HG03520 (cell line): ENCODE measurements around the gene SPATA1.
"Not testable (repeated sequence)": the region's sequence is repeated elsewhere in the genome, so short reads cannot be mapped to it uniquely, and the experiment has no call there.

Experiments
- ATAC-seq: cut with Tn5 transposase; IDR thresholded peaks from one replicate; pipeline ENCODE4 v1.9.1; 2021; ENCODE audit warnings: mild to moderate bottlenecking, moderate library complexity; ENCODE audit not compliant: unreplicated experiment

Gene SPATA1

GRCh38 chr1:84584126-84584525, 77.9 kb downstream of the SPATA1 start:
- ATAC-seq, result no peak

DNA sequence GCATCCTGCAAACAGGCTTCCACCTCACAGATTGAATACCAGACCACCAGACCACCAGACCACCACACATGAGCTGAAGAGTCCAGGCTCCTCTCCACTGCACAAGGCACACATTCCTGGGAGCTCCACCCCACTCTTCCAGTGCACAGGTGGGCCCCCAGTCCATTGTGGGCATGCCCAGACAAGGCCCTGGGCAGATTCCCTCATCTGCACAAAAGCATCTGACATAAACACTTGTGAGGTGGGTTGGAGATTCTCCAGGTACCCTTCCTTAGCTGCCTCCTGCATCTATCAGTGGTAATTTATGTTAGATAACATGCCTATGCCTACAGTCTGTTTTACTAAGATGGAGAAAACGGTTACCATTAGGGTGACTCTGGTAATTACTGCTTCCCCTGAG, 79.6 kb downstream of the SPATA1 start:
- no peak for ATAC-seq

- ATAC-seq, result no peak
These were observed 80.9 kb downstream of the SPATA1 start for GRCh38 chr1:84587099-84587498.

DNA sequence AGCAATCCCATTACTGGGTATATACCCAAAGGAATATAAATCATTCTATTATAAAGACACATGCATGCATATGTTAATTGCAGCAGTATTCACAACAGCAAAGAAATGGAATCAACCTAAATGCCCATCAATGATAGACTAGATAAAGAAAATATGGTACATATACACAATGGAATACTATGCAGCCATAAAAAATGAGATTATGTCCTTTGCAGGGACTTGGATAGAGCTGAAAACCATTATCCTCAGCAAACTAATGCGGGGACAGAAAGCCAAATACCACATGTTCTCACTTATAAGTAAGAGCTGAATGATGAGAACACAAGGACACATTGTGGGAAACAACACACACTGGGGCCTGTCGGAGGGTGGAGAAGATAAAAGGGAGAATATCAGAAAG, 88.8 kb downstream of the SPATA1 start:
- not testable (repeated sequence) for ATAC-seq

DNA sequence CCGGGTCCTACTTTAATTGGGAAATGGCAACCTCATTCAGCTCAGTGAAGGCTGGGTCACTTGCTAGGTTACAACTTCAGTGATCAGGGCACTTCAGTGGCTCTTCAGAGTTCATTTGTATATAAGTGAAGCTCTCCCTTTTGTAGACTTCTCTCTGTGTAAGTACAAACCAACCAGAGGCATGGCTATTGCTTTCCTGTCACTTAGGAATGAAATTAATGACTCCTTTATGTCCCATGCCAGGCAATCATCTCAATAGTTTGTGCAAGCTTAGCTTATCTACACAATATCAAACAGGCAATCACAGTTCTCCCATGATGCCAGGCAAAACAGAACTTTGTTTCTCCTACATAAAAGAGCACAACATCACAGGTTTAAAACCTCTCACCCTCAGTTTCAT, 90.8 kb downstream of the SPATA1 start:
- ATAC-seq, result no peak

DNA sequence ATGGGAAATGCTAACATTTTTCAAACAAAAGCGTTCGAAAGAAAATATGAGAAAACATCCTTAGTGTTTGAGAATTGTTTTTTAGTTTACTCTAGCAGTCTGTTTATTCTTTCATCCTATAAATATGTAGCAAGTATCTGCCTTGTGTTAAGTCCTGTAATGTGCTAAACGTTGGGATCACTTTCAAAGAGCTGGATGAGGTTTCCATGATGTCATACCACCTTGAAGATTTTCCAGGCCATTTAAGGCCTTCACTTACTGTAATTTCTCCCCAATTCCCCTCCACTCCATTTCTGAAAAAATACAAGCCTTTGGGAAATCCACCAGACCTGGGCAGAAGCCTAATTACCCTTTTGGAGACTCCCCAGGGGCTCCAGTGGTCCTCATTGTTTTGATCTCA, 92.2 kb downstream of the SPATA1 start:
- no peak for ATAC-seq

DNA sequence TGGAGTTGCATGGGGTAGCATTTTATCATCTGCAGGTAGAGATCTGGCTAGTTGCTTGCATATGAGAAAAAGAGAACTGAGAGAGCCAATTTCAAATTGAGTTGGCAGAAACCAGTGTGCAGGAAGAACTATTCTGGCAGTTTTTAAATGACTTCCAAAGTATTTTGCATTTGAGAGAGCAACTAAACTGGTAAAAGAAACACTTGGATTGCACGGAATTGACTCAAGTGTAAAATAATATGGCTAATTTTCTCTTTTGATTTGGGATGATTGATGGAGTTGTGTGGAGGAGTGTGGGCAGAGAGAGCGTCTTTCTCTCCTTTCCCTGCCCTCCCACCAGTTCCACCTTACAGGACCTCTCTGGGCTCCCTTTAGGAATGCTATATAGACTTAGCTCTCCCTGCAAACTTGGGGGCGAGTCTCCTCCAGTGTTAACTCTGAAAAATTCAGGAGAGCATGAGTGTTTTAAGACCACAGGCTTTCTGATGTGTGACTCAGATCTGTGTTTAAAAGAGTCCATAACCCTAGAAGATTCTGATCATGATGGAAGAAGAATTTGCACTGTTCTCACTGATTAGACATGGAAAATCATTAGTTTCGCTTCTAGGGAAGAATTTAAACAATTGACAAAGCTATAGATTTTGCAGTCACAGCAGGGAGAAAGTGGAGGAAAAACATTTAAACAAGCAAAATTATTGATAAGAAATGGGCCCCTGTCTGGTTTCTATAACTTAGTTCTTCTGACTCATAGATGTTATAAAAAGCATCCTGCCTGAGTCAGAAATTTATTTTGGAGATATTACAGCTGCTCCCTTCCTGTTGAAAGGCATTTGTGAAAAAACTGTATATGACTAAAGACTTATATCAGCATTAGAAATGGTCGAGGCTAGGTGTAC, 92.9 kb downstream of the SPATA1 start:
- ATAC-seq, result peak; percentile 67

DNA sequence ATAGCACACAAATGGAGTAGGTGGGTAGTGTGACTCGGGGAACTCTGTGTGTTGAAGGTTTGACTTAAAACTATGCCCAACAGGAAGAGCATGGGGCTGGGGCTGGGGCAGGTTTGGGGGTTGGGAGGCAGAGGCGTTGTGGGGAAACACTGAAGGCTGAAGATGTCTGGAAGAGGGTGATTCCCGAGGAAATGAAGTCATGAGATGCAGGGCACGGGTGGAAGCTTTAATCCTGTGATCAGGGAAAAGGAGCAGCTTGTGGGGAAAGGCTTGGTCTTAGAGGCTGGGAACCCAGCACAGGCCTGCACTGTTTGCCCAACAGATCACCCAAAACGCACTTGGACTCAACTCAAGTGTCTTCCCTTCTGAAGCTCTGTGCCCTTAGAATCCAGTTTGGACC, 94.6 kb downstream of the SPATA1 start:
- no peak for ATAC-seq

GRCh38 chr1:84603223-84603622, 97.0 kb downstream of the SPATA1 start:
- ATAC-seq, result no peak

- no peak for ATAC-seq
These were observed 98.0 kb downstream of the SPATA1 start for GRCh38 chr1:84603941-84604830.

GRCh38 chr1:84605157-84605556, 99.0 kb downstream of the SPATA1 start:
- no peak for ATAC-seq

DNA sequence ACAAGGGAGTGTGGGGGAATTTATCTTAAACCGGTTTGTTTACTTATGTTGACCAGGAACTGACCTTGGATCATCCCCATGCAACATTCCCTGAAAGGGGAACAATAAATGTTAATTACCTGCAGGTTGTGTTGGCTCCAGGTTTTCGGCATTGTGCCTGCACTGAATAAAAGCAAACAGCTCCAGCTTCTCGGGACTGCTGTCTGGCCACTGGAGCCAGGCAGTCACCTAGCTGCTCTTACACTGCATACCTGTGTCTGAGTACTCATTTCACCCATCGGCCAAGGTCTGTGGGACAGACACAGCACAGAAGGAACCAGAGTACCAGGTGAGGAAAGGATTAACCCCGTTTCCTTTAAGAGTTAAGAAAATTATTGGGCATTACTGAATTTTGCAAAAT, 100.8 kb downstream of the SPATA1 start:
- no peak for ATAC-seq

GRCh38 chr1:84611091-84611490, 104.9 kb downstream of the SPATA1 start:
- no peak for ATAC-seq

- no peak for ATAC-seq
These were observed 105.6 kb downstream of the SPATA1 start for GRCh38 chr1:84611796-84612195.

DNA sequence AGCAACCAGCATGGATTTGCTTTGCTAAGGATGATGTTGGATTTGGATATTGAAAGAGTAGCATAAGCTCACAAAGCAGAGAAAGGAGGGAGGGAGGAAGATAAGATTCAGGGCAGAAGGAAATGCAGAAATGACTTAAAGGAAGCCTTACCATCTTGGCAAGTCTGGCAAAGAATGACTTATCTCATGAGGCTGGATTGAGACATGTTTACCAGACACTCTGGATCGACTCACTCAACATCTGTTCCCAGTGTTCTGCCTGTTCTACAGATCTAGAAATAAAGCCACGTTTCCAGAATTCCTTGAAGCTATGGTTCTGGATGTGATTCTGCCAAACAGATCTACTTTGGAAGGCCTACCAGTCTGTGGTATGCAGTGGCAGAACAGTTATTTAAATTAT, 106.8 kb downstream of the SPATA1 start:
- no peak for ATAC-seq

- no peak for ATAC-seq
These were observed 107.7 kb downstream of the SPATA1 start for GRCh38 chr1:84613887-84614286.

- ATAC-seq, result no peak
These were observed 109.6 kb downstream of the SPATA1 start for GRCh38 chr1:84615790-84616189.
